C1 segment of cervical spinal cord (tissue), 14 donors: ENCODE results near the gene NAA16.

Experiments used
- DNase-seq, 14 donors: peaks; one replicate each; lab custom pipeline; 2025; lab: John Stamatoyannopoulos, UW

NAA16 gene

DNA sequence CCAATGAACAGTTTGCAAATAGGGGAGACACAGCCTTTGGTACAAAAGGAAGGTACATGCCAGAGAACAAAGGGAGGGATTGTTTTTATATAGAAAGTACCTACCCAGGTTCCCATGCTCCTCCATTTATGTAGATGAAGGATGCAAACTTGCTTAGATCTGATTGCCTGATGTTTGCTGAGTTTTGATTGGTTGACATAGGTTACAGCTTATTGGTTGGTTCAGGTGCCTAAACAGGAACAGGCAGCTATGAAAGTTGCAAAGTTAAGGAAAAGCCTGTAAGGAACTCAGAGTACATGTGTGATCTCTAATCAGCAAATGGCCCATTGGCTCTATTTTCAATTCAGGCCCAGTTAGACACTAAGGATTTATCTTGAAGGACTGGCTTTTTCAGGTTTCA, 6.5 kb upstream of the NAA16 start:
- DNase-seq = no peak

DNA sequence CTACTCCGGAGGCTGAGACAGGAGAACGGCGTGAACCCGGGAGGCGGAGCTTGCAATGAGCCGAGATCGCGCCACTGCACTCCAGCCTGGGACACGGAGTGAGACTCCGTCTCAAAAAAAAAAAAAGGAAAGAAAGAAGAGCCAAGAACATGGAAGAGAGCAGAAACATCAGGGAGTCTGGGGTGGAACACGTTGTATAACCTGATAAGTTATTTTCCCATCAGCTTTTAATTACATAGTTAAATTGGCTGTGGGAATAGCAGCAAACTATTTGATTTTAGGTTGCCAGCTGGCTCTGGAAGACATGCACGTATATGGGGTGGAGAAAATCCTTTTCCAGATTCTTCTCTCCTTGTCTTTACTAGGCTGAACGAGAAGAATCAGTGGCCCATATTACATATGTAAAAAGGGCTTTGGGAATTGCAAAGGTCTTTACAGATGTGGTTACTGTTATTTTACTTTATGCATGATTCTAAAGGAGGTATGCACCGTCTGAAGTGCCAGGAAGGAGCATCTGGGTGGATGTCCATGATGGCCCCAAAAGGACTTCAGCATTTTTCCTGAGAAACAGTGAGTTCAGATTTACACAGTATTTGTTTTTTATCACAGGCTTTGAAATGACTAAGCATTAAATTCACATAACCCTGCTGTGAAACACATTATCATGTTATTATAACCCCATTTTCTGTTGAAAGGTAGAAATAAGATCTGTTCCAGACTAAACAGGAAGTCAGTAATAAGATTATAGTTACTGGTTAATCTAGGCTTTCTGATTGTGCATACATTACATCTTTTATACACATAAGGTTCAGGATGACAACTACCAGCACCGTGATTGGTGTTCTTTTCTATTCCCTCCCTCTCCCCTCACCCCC, 4.6 kb upstream of the NAA16 start:
- DNase-seq = no peak

DNA sequence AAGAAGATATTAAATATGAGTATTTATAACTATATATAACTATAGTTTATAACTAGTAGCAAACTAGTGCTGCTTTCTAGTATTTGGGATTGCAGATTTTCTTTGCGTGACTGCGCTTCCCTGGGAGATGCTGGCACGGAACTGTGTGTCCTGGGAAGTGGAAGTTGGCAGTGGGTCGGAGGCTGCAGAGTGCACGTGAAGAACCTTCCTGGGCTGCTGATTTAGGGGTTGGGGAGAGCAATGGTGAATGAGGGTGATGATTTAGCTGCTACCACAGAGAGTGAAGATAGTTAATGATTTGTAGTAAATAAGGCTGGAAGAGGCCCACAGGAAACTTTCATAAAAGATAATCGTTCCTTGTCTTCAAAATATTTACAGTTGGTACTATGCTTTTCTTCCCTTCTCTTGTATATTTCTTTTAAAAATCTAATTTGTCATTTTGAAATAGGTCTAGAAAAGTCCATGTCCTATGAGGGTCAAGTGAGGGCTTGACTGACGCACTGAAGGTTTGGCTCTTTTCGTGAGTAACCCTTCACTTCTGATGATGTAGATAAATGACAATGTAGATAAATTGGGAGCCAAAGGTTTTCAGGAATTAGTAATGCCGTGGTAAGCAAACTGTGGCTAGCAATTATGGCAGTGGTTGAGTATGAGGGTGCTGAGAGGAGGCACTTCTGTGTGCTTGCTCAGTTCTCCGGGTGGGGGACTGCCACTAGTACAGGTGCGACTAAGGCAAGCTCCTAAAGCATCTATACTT, 3.0 kb upstream of the NAA16 start:
- DNase-seq = no peak

GRCh38 chr13:41311406-41312175, 524 bp downstream of the NAA16 start:
- DNase-seq = peak in 11 of 14 donors; percentile 22 to 80 (median 72)

- peak in 10 of 14 donors; percentile 20 to 60 (median 32) for DNase-seq
Observed at GRCh38 chr13:41312176-41312500, 1.1 kb downstream of the NAA16 start.

- DNase-seq = no peak
Observed at GRCh38 chr13:41313117-41313516, 2.0 kb downstream of the NAA16 start.

DNA sequence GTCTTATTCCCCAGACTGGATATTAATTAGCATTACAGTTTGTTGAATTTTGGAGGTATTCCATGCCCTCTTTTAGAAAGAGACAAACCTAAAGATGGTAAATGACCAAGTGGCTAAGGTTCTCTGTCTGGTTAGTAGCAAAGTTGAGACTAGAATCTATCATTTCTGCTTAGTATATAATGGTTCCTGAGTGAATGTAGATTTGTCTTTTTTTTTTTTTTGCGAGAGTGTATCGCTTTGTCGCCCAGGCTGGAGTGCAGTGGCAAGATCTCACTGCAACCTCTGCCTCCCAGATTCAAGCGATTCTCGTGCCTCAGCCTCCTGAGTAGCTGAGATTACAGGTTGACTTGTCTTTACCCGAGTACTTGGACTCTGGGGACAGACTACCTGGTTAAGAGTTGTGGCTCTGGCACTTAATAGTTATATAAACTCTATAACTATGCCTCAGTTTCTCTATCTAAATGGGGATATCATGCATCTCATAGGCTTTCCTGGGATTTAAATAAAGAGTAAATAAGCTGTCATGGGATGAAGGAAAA, 2.7 kb downstream of the NAA16 start:
- DNase-seq = no peak

DNA sequence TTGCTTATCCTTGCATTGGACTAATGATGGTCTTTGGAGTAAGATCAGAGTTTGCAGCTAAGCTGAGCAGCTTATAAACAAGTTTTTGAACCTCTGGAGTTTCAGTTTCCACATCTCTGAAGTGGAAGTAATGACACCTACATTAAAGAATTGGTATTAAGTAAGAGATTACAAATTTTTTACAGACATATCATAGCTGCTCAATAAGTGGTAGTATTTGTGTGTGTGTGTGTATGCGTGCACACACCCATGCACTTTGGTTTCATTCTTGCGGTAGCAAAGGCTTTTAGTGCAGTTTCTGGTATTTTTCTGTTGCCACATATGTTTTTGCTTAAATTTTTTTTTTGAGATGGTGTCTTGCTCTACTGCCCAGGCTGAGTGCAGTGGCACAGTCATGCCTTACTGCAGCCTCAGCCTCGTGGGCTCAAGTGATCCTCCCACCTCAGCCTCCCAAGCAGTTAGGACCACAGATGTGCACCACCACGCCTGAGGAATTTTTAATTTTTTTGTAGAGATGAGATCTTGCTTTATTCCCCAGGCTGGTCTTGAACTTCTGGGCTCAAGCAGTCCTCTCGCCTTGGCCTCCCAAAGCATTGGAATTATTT, 4.5 kb downstream of the NAA16 start:
- DNase-seq = no peak

DNA sequence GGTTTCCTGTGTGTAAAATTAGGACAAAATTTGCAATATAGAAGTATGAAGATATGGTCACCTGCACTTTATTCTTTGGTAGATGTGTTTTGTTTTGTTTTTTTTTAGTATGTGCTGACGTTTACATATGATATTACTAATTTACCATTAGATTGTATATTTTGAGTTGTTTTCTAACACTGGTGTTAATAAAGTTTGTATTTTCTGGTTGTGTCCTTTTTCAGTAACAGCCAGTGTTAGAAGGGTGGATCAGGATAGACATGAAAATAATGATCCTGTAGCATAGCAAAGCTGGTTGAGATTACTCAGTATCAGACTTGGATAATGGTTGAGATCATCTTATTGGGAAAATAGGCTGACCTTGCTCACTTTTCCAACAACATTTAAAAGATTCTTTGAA, 6.2 kb downstream of the NAA16 start:
- DNase-seq = no peak

GRCh38 chr13:41325752-41326151, 14.7 kb downstream of the NAA16 start:
- no peak for DNase-seq

DNA sequence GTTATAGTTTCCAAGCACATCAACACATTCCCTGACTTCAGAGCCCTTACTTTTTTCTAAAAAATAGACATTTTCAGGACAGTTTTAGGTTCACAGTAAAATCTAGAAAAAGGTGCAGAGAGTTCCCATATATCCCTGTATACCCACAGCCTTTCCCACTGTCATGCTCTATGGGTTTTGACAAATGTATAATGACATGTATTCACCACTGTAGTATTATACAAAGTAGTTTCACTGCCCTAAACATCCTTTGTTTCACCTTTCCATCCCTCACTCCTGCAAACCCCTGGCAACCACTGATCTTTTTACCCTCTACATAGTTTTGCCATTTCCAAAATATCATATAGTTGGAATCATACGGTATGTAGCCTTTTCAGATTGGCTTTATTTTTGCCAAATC, 15.6 kb downstream of the NAA16 start:
- no peak for DNase-seq

GRCh38 chr13:41327994-41328790, 17.1 kb downstream of the NAA16 start:
- DNase-seq = no peak

- no peak for DNase-seq
Observed at GRCh38 chr13:41332829-41333228, 21.8 kb downstream of the NAA16 start.

- DNase-seq = no peak
Observed at GRCh38 chr13:41334810-41335209, 23.7 kb downstream of the NAA16 start.

GRCh38 chr13:41344358-41344757, 33.3 kb downstream of the NAA16 start:
- DNase-seq = no peak

- no peak for DNase-seq
Observed at GRCh38 chr13:41345165-41345913, 34.3 kb downstream of the NAA16 start.

GRCh38 chr13:41345914-41346589, 35.0 kb downstream of the NAA16 start:
- no peak for DNase-seq

- peak in 4 of 14 donors; percentile 3 to 20 (median 7) for DNase-seq
Observed at GRCh38 chr13:41352935-41353840, 42.1 kb downstream of the NAA16 start.
